ENCODE measurements around the gene CACNA1H.
"Not testable (repeated sequence)": the region's sequence is repeated elsewhere in the genome, so short reads cannot be mapped to it uniquely, and the experiment has no call there.

- TF ChIP-seq CTCF (IDR thresholded peaks at IDR 0.05; ENCODE audit: insufficient read depth, low read length, poor library complexity, severe bottlenecking); EZH2phosphoT487 (conservative IDR thresholded peaks at IDR 0.05; ENCODE audit: low read length): not testable (repeated sequence)
Measured at GRCh38 chr16:1238909-1239308, 86.0 kb downstream of the CACNA1H start.

Measured in SU-DHL-6 (cell line).